ENCODE results near the gene WDR4.
"Not testable (repeated sequence)": the region's sequence is repeated elsewhere in the genome, so short reads cannot be mapped to it uniquely, and the experiment has no call there.

The WDR4 gene

DNA sequence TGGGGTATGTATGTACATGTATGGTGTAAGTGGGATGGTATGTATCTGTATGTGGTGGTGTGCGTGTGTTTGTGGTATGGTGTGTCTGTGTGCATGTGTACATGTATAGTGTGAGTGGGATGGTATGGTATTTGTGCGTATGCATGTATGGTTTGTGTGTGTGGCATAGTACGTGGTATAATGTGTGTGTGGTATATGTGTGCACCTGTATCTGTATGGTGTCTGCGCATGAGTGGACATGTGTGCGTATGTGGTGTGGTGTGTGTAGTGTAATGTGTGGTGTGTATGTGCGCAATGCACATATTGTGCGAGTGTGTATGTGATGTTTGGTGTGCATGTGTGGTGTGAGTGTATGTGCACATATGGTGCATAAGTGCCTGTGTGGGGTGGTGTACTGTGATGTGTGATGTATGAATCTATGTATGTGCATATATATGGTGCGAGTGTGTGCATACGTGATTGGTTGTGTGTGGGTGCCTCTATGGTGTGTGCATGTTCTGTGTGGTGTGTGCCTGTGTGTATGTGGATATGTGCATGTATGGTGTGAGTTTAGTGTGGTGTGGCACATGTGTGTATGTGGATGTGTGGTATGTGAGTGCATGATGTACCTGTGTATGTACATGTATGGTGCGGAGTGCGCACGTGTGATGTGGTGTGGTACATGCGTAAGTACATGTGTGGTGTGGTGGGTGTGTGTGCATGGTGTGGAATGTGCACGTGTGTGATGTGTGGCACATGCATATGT, 38.8 kb downstream of the WDR4 start:
- DNase-seq: no peak

DNA sequence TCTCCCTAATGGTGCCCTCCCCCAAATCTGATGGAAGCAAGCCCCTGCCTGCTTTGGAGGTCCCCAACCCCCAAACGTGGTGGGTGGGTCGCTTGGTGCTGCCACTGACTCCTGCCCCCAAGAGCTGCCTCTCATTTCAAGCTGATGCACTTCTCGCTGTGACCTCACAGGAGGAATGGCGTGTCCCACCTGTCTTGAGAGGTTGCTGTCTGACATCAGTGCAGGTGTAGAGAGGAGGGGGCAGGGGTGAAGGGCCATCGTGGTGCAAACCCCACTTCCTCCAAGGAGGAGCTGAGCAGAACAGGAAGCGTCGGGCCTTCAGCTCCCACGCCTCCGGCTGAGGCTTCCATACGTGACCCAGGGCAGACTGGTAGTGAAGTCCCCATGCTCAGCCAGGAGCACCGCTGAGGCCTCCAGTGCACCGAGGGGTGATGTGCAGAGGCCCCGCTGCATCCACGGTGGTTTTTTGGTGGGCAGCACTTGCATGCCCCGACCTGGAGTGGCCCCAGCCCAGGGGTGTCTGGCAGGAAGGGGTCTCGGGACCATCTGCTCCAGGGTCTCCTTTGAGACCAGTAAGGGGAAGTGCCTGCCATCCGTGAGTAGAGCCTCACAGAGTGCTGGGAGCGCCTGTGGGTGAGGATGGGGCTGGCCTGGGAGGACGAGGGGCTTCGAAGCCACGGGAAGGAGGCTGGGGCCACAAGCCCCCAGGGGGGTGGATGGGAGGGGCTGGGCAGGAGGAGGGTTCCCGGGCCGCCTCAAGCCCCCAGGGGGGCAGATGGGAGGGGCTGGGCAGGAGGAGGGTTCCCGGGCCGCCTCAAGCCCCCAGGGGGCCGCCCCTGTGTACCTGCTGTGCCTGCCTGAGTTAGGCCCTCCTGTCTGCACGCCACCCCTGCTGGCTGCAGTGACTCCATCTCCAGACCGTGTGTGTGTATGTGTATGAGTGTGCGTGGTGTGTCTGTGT, 39.8 kb downstream of the WDR4 start:
- DNase-seq: no peak

DNA sequence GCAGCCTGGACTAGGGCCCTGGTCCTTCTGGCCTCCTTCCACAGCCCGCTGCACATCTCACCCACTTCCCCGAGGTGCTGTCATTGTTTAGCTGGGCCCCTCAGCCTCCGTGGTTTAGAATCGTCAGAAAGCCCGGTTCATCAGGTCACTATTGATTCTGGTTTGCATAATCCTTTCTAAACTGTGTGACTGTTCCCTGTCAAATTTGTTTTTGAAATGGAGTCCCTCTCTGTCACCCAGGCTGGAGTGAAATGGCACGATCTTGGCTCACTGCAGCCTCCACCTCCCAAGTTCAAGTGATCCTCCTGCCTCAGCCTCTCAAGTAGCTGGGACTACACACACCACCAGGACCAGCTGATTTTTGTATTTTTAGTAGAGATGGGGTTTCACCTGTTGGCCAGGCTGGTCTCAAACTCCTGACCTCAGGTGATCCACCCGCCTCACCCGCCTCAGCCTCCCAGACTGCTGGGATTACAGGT, 41.1 kb downstream of the WDR4 start:
- not testable (repeated sequence) for DNase-seq

DNA sequence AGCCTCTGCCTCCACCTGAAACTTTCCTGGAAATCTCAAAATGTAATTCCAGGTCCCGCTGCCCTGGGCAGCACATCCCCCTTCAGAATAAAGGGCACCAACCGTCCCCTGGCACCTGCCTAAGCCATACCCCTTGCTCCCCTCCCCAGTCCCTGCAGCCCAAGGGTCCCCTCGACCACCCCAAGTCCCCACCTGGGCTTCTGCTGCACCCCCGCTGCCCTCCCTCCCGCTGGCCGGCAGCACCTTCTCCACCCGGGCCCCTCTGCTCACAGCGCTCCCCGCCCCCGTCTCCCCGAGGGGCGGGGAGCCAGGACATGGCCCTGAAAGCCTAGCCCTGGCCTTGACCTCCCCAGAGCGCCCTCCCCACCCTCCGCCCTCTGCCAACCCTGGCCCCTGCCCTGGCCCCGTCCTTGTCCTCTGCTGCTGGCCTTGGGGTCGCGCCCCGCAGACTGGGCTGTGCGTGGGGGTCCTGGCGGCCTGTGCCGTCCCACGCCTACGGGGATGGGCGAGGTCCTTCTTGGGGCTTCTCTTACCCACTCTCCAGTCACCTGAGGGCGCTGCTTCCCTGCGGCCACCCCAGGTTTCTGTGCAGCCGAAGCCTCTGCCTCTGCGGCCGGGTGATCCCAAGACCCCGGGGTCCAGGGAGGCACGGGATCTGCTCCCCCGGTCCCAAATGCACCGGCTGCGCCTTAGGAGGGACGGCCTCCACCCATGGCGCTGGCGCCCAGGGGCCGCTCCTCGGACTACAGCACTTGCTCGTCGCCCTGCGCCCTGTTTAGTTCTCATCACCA, 41.7 kb downstream of the WDR4 start:
- DNase-seq: no peak

DNA sequence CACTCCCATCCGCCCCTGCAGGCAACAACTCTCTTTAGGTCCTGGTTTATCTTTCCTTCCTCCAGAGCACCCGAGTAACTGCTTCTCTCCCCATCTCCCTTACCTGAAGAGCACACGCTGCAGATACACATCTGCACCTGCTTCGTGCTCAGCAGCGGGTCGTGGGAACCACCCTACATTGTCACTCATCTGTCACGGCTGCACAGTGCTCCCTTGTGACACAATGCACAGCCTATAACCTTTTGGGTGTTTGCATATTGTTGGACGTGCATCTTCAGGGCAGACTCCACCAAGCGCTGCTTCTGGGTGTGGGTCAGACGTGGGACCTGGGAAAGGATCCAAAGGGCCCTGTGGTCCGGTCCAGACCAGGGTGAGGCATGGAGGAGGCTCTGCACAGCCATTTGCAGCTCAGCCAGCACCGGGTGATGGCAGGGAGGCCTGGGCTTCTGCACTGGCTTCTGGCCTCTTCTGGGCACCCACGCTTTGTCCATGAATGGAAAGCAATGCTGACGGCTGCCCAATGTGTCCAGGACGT, 42.5 kb downstream of the WDR4 start:
- no peak for DNase-seq

DNA sequence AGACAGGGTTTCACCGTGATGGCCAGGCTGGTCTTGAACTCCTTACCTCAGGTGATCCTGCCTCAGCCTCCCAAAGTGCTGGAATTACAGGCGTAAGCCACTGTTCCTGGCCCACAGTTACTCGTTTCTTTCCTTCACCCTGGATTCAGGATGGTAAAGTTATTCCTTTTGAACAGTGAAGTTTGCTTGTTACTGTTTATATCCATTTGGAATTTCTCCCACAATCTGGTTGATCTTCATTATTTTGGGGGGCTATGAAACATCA, 43.0 kb downstream of the WDR4 start:
- DNase-seq: no peak

DNA sequence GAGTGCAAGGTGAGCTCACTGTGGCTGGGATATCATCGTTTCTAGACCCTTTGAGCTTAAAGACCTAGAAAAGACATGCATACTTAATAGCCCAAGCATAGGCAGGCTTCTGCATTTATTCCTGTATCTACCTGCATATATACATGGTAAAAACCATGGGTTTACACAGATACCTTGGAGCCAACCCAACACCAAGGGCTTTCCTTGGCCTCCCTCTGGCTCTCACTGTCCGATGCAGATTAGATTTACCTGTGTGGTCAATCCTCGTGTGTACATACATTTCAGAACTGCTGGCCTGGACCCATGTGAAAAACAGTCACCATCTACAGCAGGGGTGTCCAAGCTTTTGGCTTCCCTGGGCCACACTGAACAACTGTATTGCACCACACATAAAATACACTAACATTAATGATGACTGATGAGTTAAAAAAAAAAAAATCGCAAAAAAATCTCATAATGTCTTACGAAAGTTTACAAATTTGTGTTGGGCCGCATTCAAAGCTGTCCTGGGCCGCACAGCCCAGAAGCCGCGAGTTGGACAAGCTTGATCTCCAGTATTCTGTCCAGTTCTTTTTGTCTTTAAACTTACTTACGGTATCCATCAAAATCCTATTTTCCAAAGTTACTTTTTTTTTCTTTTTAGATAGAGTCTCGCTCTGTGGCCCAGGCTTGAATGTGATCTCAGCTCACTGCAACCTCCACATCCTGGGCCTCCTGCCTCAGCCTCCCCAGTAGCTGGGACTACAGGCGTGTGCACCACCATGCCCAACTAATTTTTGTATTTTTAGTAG, 43.5 kb downstream of the WDR4 start:
- no peak for DNase-seq

DNA sequence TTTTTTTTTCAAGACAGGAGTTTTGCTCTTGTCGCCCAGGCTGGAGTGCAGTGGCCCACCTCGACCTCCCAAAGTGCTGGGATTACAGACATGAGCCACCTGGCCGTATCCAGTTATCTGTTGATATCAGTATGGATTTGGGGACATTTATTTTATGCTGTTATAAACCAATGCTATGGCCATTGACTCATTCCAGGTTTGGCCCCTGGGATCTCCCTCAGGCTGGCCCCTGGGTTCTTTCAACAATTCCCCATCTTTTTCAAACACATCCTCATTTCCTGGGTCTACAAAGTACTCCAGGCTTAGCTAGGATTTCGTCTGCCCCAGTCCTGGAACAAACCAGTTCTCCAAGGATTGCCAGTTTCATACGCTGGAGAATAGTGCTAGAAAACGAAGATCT, 44.1 kb downstream of the WDR4 start:
- DNase-seq: no peak

DNA sequence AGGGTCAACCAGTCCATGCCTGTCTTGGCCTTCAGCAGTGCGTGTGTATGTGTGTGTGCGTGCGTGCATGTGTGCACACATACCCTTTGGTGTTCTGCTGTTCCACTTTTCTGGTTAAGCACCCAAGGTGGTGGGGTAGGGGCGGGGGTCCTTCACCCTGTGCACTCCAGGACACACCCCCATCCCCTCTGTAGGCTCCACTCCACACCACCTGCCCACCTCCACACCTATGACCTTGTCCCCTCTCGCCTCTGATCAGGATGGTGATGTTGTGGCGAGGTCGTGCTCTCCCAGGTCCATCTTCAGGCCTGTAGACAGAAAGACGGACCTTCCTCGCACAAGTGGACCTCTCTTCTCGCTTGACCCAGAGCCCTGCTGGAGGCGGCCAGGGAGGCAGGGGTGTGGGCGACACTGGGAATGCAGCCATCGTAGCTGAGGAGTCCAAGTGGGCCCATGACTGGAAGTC, 44.6 kb downstream of the WDR4 start:
- no peak for DNase-seq

DNA sequence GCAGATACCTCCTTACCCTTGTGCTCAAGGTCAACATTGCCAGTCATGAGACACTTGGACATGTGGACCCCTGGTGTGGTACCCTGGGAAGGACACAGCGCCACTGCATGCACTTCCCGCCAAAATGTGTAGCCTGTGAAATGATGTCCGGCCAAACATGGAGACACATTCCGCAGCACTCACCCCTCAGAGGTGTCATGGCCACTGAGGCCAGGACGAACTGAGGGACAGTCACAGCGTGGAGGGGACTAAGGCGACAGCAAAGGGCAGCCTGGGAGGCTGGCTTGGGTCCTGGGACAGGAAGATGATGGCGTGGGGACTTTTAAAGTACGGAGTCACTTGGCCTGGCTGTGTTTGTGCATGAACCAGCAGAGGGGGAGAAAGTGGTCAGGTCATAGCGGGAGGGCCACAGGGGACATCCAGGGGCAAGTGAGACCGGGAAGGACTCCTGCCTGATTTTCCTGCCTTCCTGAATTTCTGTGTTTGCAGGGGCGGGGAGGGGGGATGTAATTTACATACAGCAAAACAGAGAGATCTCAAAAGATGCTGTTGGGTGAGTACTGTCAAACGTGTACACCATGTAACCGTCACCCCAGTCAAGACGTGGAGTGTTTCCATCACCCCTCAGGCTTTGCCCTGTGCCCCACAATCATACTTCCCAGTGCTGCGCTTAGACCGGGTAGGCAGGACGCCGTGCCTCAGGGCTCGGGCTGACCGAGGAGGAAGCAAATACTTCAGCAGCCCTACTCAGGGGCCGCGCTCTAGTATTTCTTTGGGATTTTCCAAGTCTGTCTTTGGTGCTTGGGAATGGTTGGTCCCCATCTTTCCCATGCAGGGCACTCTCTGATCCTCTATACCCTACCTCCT, 45.2 kb downstream of the WDR4 start:
- no peak for DNase-seq

DNA sequence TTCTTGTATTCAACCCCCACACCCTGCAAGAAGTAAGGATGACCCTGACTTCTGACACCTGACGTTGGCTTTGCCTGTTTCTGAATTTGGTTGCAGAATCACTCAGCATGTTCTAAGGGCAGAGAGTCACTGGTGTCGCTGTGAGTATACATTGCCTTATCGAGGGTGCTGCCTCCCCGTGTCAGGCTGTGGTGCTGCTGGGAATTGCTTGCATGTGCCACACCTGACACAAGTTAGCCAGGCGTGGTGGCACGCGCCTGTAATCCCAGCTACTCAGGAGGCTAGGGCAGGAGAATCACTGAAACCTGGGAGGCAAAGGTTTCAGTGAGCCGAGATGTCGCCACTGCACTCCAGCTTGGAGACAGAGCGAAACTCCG, 45.9 kb downstream of the WDR4 start:
- peak in 5 of 51 donors; percentile 14 to 18 (median 15) for DNase-seq

DNA sequence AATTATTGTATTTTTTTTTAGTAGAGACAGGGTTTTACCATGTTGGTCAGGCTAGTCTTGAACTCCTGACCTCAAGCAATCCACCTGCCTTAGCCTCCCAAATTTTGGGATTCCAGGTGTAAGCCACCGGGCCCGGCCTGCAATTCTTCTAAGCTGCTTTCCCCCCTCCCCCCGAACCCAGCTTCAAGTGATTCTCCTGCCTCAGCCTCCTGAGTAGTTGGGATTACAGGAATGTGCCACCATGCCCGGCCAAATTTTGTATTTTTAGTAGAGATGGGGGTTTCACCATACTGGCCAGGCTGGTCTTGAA, 47.1 kb downstream of the WDR4 start:
- not testable (repeated sequence) for DNase-seq

DNA sequence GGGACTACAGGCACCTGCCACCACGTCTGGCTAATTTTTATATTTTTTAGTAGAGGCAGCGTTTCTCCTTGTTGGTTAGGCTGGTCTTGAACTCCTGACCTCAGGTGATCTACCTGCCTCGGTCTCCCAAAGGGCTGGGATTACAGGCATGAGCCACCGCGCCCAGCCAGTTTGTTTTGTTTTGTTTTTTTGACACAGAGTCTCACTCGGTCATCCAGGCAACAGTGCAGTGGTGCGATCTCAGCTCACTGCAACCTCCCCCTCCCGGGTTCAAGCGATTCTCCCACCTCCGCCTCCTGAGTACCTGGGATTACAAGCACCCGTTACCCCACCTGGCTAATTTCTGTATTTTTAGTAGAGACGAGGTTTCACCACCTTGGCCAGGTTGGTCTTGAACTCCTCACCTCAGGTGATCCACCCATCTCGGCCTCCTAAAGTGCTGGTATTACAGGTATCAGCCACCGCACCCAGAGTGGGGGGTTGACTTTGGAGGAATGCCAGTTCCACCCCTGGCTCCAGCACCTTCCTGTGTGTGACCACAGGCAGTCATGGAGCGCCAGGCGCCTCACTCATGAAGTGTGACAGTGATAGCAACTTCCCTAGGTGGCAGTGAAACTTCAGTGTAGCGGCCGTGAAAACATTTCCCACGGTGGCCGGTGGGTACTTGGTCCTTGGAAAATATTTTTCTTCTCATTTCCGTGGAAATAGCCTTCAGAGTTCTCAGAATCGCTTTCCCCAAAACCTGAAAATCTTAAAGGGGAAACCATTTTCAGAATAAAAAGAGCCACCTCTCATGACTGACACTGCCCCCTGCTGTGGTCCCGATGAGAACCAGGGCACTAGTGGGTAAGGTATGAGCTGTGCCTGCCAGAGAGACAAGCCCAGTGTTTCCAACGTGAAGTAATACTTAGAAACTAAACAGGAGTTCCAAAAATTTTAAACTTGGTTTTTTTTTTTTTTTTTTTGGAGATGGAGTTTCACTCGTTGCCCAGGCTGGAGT, 48.6 kb downstream of the WDR4 start:
- DNase-seq: no peak

DNA sequence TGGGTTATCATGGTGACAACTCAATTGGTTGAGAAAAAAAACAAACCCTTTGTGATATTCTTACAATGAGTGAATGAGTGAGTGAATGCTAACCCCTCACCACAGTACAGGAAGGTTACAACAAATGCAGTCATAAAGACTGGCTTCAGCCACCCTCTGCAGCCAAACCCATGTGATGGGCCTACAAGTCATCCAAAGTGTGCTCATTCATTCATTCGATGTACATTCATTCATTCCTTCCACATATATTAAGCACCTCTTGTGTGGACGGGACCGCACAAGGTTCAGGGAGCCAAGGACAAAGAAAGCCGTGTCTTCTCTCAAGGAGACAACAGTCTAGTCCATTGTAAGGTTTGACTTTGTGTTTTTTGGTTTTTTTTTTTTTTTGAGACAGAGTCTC, 49.4 kb downstream of the WDR4 start:
- DNase-seq: no peak

DNA sequence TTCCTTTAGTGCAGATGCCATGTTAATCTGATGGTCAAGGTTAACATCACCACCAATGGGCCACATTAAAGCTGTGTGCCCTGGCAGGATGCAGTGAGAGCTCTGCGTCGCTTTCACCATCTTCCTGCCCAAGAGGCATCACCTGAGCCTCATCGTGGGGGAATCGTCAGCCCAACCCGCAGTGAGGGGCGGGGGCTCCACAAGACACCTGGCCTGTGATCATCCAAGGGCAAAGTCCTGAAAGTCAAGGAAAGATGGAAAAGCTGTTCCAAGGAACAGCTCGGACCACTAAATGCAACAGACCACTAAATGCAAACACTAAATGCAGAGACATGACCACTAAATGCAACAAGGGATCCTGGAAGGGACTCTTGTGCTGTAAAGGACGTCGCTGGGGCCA, 49.9 kb downstream of the WDR4 start:
- no peak for DNase-seq

DNA sequence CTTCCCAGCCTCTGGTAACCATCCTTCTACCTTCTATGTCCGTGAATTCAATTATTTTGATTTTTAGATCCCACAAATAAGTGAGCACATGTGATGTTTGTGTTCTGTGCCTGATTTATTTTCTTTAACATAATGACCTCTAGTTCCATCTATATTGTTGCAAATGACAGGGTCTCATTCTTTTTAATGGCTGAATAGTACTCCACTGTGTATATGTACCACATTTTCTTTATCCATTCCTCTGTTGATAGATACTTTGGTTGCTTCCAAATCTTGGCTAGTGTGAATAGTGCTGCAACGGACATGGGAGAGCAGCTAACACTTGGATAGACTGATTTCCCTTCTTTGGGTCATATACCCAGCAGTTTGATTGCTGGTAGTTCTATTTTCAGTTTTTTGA, 51.8 kb downstream of the WDR4 start:
- DNase-seq: no peak

DNA sequence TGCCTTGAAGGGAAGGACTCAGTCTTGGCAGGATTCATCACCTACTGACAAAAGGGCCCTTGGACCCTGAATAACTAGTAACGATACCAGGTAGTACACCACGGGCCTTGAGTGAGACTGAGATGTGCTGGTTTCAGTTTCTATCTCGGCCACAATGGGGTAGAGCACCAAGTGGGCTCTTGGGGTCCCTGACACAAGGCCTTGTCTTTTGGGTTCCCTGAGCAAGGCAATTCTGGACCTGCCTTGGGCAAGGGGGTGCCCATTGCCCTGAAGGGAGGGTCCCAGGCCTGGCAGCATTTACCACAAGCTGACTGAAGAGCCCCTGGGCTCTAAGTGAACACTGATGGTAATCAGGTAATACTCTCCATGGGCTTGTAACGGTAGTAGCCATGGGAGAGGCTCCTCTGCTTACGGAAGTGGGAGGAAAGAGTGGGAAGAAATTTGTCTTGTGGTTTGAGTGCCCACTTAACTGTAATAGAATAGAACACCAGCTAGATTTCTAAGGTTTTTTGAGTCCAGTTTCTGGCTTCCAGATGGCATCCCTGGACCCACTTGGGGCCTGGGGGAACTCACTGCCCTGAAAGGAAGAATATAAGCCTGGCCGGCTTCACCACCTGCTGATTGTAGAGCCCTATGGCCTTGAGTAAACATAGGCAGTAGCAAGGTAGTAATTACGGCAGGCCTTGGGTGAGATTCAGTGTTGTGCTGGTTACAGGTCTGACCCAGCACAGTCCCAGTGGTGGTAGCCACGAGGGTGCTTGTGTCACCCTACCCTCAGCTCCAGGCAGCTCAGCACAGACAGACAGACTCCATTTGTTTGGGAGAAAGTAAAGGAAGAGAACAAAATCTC, 58.5 kb downstream of the WDR4 start:
- DNase-seq: no peak
